Hematopoietic multipotent progenitor cell treated with erythropoietin and hydrocortisone succinate and interleukin-3 and kit ligand, for 6 days (in vitro differentiated cells): ENCODE data around the gene DPCD.
"Not testable (repeated sequence)": the region's sequence is repeated elsewhere in the genome, so short reads cannot be mapped to it uniquely, and the experiment has no call there.

Experiments used
- DNase-seq: peaks from one replicate; pipeline ENCODE4 v3.0.0-alpha.2; 2015

Gene DPCD

GRCh38 chr10:101624526-101625102 lies 36.5 kb downstream of the DPCD start:
- no peak for DNase-seq

DNA sequence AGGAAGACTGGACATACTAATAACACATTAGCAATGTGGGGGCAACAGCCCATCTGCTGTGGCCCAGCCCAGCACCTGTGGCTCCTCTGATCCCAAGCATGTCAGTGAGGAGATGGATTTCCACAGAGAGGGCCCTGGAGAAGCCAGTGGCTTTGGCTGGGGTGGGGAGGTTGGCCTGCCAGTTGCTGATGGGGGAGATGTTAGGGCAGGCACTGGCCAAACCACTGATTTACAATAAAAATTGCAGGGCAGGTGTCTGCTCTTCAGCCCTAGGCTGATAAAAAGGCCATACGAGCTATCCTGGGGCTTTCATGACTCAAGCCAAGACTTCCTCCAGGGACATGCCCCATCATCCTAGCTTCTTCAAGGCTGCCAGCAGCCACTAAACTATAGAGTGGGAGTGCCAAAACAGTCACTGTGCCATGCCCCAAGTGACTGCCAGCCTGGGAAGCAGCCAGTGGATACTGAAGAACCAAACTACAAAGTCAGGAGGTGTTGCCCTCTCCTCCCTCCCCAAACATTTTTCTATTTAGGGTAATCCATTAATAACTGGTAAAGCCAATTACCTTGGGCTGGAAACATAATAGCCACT lies 37.8 kb downstream of the DPCD start:
- no peak for DNase-seq

DNA sequence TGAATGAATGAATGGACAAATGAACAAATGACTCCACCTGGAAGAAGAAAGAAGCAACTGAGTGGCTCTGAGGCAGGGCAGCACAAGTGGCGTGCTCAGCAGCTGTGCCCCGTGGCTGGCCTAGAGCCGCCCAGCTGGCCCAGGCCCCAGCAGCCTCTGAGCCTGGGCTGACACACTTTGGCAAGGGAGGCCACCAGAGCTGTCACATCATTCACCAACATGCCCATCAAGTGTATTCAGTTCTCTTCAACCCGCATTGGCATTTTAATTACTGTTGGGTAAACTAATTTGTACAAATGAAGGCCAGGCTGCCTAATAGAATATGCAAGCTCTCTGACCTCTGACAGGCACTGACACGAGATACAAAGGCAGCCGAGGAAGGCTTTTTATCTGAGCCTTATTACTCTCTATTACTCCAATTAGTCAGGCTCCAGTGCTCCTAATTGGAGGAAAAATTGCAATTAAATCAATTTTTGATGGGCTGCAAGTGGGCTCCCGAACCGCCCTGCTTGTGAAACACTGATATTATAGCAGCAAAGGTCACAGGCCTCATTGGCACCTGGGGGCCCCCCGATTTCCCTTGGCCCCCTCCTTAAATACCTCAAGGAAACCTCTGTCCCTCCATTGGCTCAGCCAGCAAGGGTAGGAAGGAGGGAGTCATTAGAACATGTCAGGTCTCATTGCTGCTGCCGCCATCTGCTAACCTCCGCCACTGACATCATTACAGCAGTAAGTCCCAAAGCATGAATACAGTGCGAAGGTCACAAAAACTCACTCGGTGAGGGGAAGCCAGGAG lies 41.9 kb downstream of the DPCD start:
- no peak for DNase-seq

DNA sequence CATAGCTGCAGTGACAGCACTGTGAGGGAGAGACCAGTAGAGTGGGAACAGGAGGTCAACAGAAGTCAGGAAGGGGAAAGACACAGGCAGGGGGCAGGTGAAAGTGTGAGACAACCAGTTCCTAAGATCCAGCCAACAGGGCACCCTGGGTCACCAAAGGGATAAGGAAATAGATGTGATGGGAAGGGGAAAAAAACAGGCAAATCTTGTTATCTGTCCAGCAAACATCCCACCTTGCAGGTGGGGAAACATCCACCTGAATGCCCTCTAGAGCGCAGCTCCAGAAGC lies 42.5 kb downstream of the DPCD start:
- no peak for DNase-seq

DNA sequence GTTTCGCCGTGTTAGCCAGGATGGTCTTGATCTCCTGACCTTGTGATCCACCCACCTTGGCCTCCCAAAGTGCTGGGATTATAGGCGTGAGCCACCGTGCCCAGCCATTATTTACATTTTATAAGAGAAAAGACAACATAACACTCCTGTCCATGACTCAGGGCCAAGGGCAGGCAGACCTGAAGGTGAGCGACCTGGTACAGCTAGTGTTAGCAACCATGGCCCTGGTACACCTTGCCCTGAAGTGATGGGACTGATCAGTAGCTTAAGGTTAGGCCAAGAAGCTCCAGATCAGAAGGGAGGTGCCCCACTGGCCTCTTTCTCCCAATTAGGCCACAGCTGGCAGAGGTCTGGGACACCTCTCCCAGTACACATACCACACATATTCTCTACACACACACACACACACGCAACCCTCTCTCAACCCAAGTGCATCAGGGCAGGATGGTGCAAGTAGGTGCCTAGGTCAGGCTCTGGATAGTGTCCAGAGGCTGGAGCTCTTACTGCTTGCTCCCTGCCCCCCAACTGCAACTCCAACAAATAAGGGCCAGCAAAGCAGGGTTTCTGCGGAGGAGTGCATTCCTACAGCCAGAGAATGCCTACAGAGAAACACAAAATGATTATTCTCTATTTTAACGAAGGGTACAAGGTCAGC lies 43.8 kb downstream of the DPCD start:
- DNase-seq, result no peak

- DNase-seq, result not testable (repeated sequence)
Observed at GRCh38 chr10:101633510-101633909, 45.4 kb downstream of the DPCD start.

DNA sequence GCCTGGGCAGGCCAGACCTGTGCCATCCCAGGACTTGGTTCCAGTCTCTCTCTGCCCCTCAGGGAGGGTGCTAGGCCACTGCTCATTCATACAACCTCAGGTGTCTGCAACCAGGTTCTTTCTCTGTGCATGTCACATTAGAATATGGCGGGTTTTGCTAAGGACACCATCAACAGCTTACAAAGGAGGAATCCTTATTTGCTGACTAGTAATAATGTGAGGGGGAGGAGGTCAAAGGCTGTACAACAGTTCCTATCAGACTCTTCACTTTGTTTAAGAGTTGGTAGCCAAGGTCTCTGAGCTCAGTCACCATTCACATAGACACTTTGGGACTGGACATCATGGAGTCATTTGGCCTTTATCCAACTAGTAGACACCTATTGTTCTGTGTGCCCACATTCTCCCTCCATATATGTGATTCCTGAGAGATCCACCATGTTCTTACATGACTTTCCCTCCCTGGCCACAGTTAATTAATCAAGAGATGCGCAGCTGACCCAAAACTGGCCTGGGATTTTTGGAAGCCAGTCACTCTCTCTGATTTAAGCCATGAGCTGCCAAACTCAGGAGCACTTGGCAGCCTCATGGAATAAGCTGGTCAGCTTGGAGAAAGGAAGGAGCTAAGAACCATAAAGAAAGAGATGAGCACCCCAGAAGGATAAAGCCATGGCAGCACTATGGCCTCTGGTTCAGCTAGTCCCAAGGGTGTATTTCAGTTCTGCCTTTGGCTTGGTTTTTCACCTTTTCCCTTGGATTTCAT lies 51.2 kb downstream of the DPCD start:
- no peak for DNase-seq

DNA sequence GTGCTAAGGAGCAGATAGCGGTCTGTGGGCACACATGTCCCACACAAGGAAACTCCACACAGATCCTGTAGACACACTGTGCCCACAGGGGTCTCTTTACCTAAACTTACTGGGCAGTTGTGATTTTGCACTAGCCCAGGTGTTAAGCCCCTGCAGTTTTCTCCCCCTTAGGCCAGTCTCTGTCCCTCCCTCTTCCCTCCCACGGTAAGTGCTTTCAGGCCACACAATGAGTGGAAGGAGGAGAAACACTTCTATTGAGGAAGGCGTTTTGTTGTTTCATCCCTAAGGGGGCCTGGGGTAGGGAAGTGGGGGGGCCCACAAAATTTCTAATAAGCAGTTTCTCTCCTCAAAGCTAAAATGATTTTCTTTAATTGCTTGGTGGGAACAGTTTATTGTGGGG lies 55.4 kb downstream of the DPCD start:
- DNase-seq, result no peak

DNA sequence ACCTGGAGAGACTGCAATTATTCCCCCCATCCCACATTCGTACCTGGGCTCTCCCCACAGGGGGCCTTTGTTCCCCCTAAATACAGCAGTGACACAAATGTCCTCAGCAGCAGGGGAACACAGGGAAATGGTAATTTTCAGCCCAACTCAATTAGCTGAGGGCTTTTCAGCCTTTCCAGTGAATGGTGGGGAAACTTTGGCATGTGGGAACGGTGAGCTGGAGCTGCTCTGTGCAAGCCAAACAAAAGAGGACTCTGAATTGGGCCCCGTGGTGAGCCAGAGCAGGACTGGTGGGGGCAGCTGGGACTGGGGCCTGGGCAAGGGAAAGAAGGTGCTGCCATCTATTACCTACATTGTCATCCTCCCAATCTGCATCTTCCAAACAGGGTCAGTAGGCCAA lies 55.9 kb downstream of the DPCD start:
- DNase-seq, result no peak

DNA sequence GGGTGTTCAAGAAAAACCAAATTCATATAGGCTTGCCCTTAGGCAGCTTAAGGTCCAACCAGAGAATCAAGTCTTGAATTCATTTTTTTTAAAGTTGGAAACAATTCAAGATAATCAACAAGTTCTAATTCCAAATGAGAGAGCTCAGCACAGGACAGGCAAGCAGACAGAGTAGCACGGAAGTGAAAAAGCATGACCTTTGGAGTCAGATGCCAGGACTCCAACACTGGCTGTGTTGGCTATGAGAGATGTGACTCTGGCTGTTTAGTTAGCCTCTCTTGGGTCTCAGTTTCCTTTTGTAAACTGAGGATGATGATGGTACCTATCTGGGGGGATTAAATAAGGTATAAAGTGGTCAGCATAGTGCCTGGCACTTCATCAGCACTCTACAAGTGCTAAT lies 57.5 kb downstream of the DPCD start:
- no peak for DNase-seq

DNA sequence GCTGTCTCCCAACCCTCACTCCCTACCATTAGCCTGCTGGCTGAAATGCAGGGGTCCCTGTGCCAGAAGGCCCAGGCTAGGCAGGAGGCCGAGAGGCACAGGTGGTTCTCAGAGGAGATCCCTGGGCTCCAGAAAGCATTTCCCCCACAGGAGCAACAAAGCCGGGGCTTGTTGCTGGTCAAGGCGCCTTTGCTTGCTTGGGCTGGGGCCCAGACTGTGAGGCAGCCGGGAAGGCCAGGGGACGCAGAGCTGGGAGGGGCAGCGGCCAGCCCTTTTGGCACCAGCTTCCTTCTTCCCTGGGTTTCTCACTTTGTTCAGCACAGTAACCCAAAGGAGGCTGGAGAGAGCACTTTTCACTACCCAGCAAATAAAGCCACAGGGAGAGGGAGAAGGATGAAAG lies 58.2 kb downstream of the DPCD start:
- no peak for DNase-seq

DNA sequence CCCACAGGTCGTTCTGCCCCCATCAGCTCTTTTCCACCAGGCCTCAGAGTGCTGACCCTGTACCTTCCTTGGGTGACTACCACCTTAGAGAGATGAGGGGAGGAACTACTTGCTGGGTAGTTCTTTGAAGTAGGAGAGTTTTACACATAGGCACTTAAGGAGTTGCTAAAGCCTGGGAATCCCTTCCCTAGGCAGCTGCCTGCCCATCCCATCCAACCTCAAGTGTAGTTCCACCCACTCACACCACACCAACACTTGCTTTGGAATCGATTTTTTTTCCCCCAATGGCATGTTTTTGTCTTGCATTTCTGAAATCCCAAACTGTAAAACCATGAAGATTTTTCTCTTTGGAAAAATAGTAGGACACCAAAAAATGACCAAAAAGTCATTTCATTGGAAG lies 59.1 kb downstream of the DPCD start:
- DNase-seq, result no peak

GRCh38 chr10:101649525-101650085 lies 61.5 kb downstream of the DPCD start:
- DNase-seq, result peak; percentile 18

DNA sequence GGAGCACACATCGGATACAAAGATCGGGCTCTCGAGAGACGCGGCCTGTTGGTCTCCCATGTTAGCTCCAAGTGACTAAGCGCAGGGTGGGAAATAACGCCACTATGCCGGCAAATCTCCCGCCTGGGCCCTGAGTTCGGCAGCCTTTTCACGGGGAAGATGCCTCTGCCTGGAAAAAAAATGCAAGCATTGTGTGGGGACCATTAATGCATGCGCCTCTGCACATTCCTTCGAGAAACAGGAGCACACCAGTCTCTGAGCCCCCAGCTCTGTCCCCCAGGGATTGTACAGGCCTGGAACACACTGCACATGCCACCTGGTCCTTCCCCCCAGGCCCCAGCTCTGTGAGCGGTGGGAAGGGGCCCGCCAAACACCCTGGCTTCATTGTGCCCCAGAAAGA lies 62.7 kb downstream of the DPCD start:
- DNase-seq, result no peak

GRCh38 chr10:101651336-101651735 lies 63.2 kb downstream of the DPCD start:
- no peak for DNase-seq

GRCh38 chr10:101653536-101653935 lies 65.4 kb downstream of the DPCD start:
- DNase-seq, result no peak

DNA sequence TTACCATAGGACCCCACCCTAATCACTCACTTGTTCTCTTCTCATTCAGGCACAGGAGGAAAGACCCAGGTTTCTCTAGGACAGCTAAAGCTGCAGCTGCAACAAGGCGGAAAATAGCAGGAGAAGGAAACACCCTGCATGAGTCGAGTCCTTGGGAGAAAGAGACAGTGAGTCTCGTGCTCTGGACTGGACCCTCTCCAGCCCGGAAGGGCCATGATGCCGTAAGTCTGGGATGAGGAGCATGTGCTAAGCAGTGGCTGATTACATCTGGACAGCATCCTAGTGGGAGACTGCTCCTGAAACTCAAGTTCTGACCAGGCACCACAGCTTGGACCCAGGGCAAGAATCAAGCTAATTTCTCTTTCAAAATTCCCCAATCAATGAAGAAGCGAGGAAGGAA lies 67.4 kb downstream of the DPCD start:
- DNase-seq, result no peak

DNA sequence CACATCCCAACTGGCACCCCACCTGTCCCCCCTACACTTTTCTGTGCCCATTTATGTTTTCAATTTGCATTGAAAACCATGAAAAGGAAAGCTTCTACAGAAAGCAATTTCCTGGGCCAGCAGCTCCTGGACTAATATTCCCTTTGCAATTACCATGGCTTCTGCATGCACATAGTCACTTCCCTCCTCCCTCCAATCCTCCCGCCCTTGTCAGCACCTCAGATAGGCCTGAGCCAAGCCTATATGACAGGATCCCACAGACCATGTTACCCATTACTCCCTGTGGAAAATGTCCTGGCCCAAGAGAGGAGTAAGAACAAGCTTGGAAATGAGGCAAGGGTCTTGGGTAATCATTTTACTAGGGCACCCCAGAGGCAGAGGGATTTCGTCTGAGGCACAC lies 68.8 kb downstream of the DPCD start:
- no peak for DNase-seq

DNA sequence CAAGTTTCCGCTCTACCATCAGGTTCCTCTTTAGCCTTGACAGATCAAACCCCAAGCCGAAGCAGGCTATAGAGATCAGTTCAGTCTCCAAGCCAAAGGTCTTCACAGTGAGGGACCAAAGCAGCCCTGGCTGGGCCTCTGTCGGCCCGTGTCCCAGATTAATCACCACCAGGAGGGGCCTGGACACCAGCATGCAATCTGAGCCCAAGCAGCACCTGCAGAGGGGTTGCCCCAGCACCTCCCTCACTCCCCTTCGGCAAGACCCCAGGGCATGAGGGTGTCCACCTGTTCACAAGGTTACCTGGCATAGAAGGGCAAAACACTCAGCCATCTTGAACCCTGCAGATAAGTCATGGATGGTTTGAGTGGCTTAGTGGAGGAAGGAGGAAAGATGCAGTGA lies 70.9 kb downstream of the DPCD start:
- DNase-seq, result no peak
